Hypothalamus (tissue), 51 donors: Measurements from ENCODE around the gene NRDE2.
"Not testable (repeated sequence)": the region's sequence is repeated elsewhere in the genome, so short reads cannot be mapped to it uniquely, and the experiment has no call there.

Source experiments
- DNase-seq, 51 donors: peaks; one replicate each; lab custom pipeline; 2025; lab: John Stamatoyannopoulos, UW

NRDE2 gene

GRCh38 chr14:90342327-90342726 is 10.6 kb upstream of the NRDE2 start:
- no peak for DNase-seq

DNA sequence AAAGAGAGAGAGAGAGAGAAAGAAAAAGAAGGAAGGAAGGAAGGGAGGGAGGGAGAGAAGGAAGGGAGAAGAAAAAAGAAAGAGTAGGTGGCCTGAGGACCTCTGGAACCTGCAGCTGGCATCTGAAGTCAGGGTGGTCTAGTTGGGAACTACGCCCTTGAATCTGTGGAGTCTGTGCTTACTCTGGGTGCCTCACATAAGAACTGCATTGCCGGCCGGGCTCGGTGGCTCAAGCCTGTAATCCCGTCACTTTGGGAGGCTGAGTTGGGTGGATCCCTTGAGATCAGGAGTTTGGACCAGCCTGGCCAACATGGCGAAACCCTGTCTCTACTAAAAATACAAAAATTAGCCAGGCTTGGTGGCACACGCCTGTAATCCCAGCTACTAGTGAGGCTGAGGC is 10.0 kb upstream of the NRDE2 start:
- no peak for DNase-seq

DNA sequence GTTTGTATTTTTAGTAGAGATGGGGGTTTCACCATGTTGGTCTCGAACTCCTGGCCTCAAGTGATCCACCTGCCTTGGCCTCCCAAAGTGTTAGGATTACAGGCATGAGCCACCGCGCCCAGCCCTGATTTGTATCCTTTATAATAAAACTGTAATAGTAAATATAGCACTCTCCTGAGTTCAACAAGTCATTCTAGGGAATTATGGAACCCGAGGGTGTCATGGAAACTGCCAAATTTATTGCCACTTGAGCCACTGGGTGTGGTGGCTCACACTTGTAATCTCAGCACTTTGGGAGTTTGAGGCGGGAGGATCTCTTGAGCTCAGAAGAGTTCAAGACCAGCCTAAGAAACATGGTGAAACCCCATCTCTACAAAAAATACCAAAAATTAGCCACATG is 9.5 kb upstream of the NRDE2 start:
- DNase-seq, result not testable (repeated sequence)

GRCh38 chr14:90336985-90337384 is 5.2 kb upstream of the NRDE2 start:
- no peak for DNase-seq

- DNase-seq, result no peak
Observed at GRCh38 chr14:90336401-90336800, 4.7 kb upstream of the NRDE2 start.

GRCh38 chr14:90332271-90332584 is 487 bp upstream of the NRDE2 start:
- no peak for DNase-seq

GRCh38 chr14:90330203-90331196 is 1.2 kb downstream of the NRDE2 start:
- DNase-seq, result no peak

DNA sequence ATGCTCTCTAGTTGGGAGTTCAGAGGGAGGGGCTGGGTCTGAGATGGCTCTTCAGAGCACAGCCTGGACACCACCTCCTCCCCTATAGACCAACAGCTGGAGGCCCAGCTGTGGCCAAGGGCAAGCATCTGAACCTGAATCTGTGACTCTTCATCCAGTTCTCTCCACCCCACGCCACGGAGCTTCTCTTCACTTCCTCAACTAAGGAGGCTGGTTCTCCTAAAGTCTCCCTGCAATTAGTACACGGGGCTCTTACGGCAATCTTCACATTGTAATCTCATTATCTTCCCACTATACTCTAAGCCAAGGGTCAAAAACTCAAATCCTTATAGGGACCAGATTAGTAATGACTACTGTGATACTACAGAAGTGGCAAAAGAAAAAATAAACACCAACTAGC is 9.8 kb downstream of the NRDE2 start:
- no peak for DNase-seq

- DNase-seq, result no peak
Observed at GRCh38 chr14:90319634-90320541, 11.9 kb downstream of the NRDE2 start.

- DNase-seq, result no peak
Observed at GRCh38 chr14:90319173-90319572, 12.6 kb downstream of the NRDE2 start.

DNA sequence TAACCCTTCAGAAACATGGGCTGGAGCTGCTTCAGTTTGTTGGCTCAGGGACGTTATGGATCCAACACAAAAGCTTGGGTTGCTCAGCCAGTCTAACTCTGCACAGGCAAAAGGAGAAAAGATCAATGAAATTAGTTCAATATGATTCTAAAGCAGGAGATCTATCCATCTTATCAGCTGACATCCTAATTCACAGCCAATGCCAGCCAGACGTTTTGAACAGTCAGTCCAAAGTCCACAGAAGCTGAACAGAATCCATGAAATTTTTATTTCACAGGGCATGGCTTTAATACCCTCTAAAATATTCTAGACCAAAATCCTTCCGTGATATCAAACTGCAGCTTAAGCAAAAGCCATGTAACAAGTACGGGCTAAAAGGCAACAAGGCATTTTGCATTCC is 13.7 kb downstream of the NRDE2 start:
- DNase-seq, result no peak

DNA sequence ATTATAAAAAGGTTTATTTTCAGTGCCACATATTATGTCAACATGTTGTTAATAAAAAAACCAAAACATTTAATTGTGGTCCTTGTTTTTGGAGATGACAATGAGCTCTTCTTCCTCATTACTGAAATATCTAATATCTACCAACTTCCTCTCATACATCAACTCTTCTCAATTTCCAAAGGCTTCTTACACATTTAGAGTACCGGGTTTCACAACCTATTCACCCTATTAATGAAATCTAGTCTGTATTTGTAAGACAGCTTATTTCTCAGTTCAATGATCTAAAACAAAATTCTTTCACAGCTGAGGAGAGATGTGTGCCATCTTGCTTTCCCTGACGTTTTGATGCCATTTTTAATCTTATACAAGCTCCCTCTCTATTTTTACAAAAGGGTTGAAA is 14.5 kb downstream of the NRDE2 start:
- no peak for DNase-seq

DNA sequence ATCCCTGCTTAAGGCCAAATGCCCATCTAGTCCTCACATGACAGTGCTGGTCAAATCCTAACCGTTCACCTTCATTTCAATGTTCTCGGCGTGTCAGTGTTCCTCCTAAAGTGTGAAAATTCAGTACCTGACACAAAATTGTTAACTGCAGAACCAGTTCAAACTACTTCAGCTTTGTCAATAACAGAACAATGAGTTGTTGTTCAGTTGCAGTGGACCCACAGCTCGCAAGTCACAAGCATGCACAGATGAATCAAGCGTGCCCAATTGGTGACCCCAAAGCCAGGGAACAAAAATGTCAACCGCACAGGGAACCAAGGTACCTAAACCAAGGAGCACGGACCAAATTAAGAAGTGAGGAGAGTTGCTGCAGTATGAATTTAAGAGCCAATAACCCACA is 23.2 kb downstream of the NRDE2 start:
- peak in 6 of 51 donors; percentile 15 to 37 (median 28) for DNase-seq

- no peak for DNase-seq
Observed at GRCh38 chr14:90305176-90305601, 26.6 kb downstream of the NRDE2 start.

- DNase-seq, result no peak
Observed at GRCh38 chr14:90304502-90304901, 27.2 kb downstream of the NRDE2 start.

GRCh38 chr14:90303473-90303872 is 28.3 kb downstream of the NRDE2 start:
- no peak for DNase-seq

DNA sequence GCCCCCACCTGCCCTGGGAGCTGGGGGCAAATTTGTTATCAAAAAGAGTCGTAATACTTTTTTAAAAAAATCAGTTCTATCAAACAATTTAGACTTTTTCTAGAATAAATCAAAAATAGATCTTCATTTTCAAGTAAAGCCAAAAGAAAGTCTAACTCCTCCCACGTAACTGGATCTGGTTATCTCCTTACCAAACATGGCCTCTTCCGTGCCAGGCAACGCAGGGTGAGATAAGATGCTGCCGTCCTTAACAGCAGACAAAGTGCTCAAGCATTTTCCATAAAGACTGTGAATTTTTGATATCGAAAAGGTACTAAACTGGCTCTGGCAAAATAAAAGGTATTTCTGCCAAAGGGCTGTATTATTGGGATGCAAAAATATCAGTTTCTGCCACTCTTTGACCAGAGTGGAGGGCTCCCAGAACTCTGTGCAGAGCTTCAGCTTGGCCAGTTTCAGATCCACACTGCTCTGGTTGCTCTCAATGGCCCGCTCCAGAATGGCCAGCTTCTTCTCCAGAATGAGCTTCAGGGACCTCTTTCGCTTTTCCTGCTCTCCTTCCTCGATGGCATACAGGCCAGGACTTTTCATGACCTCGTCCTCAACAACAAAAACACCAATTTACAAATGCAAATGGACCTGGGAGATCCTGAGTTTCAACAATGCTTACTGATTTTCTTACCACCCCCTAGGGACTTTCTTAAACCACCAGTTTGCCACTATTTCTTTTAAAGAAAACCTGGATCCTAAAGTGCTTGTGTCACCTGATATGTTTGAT is 29.0 kb downstream of the NRDE2 start:
- no peak for DNase-seq

DNA sequence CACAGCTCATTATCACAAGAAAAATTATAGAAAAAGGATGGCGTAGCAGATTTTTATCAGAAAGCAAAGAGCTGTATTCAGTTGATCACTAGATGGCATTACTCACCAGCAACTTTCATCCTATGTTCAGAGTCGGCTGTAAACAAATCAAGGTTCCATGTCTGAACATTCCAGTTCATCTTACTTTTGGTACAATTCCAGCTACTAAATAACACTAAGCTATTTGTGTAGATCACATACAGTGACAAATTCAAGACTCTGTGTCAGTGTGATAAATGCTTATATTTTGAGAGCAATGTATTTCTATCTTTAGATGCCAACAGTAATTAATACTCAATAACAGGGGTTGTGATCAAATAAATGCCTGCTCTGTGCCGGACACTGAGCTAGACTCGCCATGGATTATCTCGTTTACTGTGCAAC is 30.1 kb downstream of the NRDE2 start:
- DNase-seq, result peak in 2 of 51 donors; percentile 28 to 65

GRCh38 chr14:90301122-90301521 is 30.6 kb downstream of the NRDE2 start:
- DNase-seq, result peak in 1 of 51 donors; percentile 45

- no peak for DNase-seq
Observed at GRCh38 chr14:90300611-90301047, 31.1 kb downstream of the NRDE2 start.

GRCh38 chr14:90299408-90299807 is 32.3 kb downstream of the NRDE2 start:
- no peak for DNase-seq
